Esophagus squamous epithelium (tissue), 4 donors: ENCODE data around the gene GRK5.

Experiments
- CTCF ChIP-seq, 6 experiments: fragments of 450-650 bp in 4 of 6; fragments of 200-600 bp in 2 of 6; sonication (generic) in 2 of 6; IDR thresholded peaks; one replicate each; pipeline ENCODE4 v1.5.1; 2016 to 2019; ENCODE audit warnings: antibody characterized with exemption in 6 of 6, mild to moderate bottlenecking in 4 of 6, moderate library complexity in 4 of 6
- POLR2A ChIP-seq, 4 donors: fragments of 450-650 bp; IDR thresholded peaks; one replicate each; pipeline ENCODE4 v1.6.1; 2017; ENCODE audit warnings: antibody characterized with exemption in 4 of 4, mild to moderate bottlenecking in 4 of 4, moderate library complexity in 3 of 4

- no peak for TF ChIP-seq CTCF (IDR thresholded peaks at IDR 0.05)
- no peak for TF ChIP-seq POLR2A (IDR thresholded peaks at IDR 0.05)
Measured at GRCh38 chr10:119351189-119351588, 143.8 kb downstream of the GRK5 start.
